C4-2B (cell line): ENCODE results near the gene INTS7.

Experiments
- H3K27ac ChIP-seq: fragments of 450-650 bp; 2 replicates; pipeline ENCODE4 v1.5.1; 2017
- CTCF ChIP-seq: fragments of 450-650 bp; conservative IDR thresholded peaks from 2 replicates; pipeline ENCODE4 v1.5.1; 2017; ENCODE audit warnings: mild to moderate bottlenecking
- ZFX ChIP-seq: fragments of 450-650 bp; IDR thresholded peaks from 2 replicates; pipeline ENCODE4 v1.6.1; 2017

INTS7 gene

GRCh38 chr1:211910113-211910884, 125.1 kb downstream of the INTS7 start:
- no peak for TF ChIP-seq ZFX
- no peak for TF ChIP-seq CTCF
- H3K27ac ChIP-seq = no peak overlapping the region

GRCh38 chr1:211909395-211909794, 126.0 kb downstream of the INTS7 start:
- H3K27ac ChIP-seq = no peak overlapping the region
- TF ChIP-seq ZFX (no peak), CTCF (no peak)

GRCh38 chr1:211908951-211909350, 126.4 kb downstream of the INTS7 start:
- no peak overlapping the region for H3K27ac ChIP-seq
- TF ChIP-seq CTCF (no peak), ZFX (no peak)

GRCh38 chr1:211908453-211908852, 126.9 kb downstream of the INTS7 start:
- H3K27ac ChIP-seq = no peak overlapping the region
- TF ChIP-seq CTCF (no peak), ZFX (no peak)

GRCh38 chr1:211903490-211904245, 131.7 kb downstream of the INTS7 start:
- H3K27ac ChIP-seq = no peak overlapping the region
- TF ChIP-seq CTCF (no peak), ZFX (no peak)

GRCh38 chr1:211902624-211903291, 132.6 kb downstream of the INTS7 start:
- H3K27ac ChIP-seq = no peak overlapping the region
- TF ChIP-seq ZFX (no peak), CTCF (no peak)

GRCh38 chr1:211901945-211902344, 133.4 kb downstream of the INTS7 start:
- no peak overlapping the region for H3K27ac ChIP-seq
- TF ChIP-seq CTCF = no peak
